SIG-M5 treated with dmso at 0.1 percent for 504 hours (cell line): ENCODE results near the gene TIGD3.

Source experiments
- DNase-seq: peaks from one replicate; lab custom pipeline; 2025; ENCODE audit not compliant: unreplicated experiment; lab: John Stamatoyannopoulos, UW

Gene TIGD3

DNA sequence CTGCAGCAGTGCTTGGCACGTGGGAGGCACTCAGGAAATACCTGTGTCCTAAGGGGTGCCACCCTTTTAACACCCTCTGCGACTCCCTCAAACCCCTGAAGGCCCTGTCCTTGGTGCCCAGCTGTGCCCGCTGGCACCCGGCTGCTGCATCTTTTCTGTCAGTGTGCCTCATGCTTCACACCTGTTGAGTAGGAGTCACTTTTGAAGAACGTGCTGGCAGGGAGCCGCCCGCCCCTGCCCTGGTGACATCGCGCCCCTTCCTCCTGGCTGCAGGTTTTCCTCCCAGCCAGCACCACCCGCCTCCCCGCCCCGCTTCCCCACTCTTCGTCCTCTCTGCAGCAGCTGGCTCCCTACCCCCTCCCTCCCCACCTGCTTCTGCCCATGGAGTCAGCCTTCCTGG is 49.7 kb downstream of the TIGD3 start:
- no peak for DNase-seq

DNA sequence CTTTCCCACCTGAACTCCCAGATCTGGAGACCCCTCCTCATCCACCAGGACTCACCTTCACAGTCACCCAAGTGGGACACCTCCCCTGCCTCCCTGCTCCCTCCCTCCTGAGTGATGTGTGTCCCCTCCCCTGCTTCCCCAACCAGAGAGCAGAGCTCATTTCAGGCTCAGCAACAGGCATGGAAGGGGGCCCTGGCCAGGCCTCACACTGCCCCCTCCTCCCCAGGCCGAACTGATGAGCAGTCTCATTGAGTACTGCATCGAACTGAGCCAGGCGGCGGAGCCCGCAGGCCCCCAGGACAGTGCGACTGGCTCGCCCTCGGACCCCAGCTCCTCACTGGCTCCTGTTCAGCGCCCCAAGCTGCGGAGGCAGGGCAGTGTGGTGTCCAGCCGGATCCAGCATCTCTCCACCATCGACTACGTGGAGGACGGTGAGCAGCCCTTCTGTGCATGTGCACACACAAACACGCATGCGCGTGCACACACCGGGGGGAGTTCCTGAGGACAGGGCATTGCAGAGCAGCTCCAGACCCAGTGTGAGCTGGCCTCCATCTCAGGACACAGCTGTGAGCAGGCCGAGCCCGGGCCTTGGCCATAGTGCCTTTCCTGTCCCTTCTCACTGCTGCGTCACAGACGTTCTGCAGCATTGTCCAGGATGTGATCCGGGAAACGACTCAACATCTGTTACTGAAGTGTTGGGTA is 50.2 kb downstream of the TIGD3 start:
- no peak for DNase-seq
